ENCODE data around the gene GNG7.
"Not testable (repeated sequence)": the region's sequence is repeated elsewhere in the genome, so short reads cannot be mapped to it uniquely, and the experiment has no call there.

The GNG7 gene

GRCh38 chr19:2575734-2576481 lies 126.6 kb downstream of the GNG7 start:
- no peak for DNase-seq (ENCODE audit: low read depth in 2 of 2)

- no peak for DNase-seq (ENCODE audit: low read depth in 2 of 2)
Observed at GRCh38 chr19:2574971-2575630, 127.4 kb downstream of the GNG7 start.

- DNase-seq (ENCODE audit: low read depth in 2 of 2): no peak
Observed at GRCh38 chr19:2574478-2574931, 128.0 kb downstream of the GNG7 start.

- no peak for DNase-seq (ENCODE audit: low read depth in 2 of 2)
Observed at GRCh38 chr19:2573916-2574315, 128.6 kb downstream of the GNG7 start.

GRCh38 chr19:2572152-2572551 lies 130.3 kb downstream of the GNG7 start:
- DNase-seq (ENCODE audit: low read depth in 2 of 2): not testable (repeated sequence)

GRCh38 chr19:2569596-2570465 lies 132.7 kb downstream of the GNG7 start:
- DNase-seq (ENCODE audit: low read depth in 2 of 2): no peak

- DNase-seq (ENCODE audit: low read depth in 2 of 2): no peak
Observed at GRCh38 chr19:2567996-2568395, 134.5 kb downstream of the GNG7 start.

- DNase-seq (ENCODE audit: low read depth in 2 of 2): no peak
Observed at GRCh38 chr19:2567580-2567979, 134.9 kb downstream of the GNG7 start.

- DNase-seq (ENCODE audit: low read depth in 2 of 2): not testable (repeated sequence)
Observed at GRCh38 chr19:2563546-2563945, 138.9 kb downstream of the GNG7 start.

- DNase-seq (ENCODE audit: low read depth in 2 of 2): peak; percentile 72 to 80
Observed at GRCh38 chr19:2561895-2562294, 140.6 kb downstream of the GNG7 start.

- no peak for DNase-seq (ENCODE audit: low read depth in 2 of 2)
Observed at GRCh38 chr19:2561221-2561620, 141.3 kb downstream of the GNG7 start.

- no peak for DNase-seq (ENCODE audit: low read depth in 2 of 2)
Observed at GRCh38 chr19:2560369-2560768, 142.1 kb downstream of the GNG7 start.

GRCh38 chr19:2558543-2558942 lies 144.0 kb downstream of the GNG7 start:
- no peak for DNase-seq (ENCODE audit: low read depth in 2 of 2)

- not testable (repeated sequence) for DNase-seq (ENCODE audit: low read depth in 2 of 2)
Observed at GRCh38 chr19:2558131-2558530, 144.4 kb downstream of the GNG7 start.

- no peak for DNase-seq (ENCODE audit: low read depth in 2 of 2)
Observed at GRCh38 chr19:2557093-2557440, 145.4 kb downstream of the GNG7 start.

- no peak for DNase-seq (ENCODE audit: low read depth in 2 of 2)
Observed at GRCh38 chr19:2556221-2557092, 146.0 kb downstream of the GNG7 start.

- no peak for DNase-seq (ENCODE audit: low read depth in 2 of 2)
Observed at GRCh38 chr19:2555422-2556220, 146.9 kb downstream of the GNG7 start.

- DNase-seq (ENCODE audit: low read depth in 2 of 2): no peak
Observed at GRCh38 chr19:2554856-2555255, 147.6 kb downstream of the GNG7 start.

GRCh38 chr19:2553510-2553909 lies 149.0 kb downstream of the GNG7 start:
- DNase-seq (ENCODE audit: low read depth in 2 of 2): no peak

GRCh38 chr19:2552859-2553258 lies 149.6 kb downstream of the GNG7 start:
- DNase-seq (ENCODE audit: low read depth in 2 of 2): peak in 1 of 2 donors; percentile 26

GRCh38 chr19:2551864-2552185 lies 150.7 kb downstream of the GNG7 start:
- no peak for DNase-seq (ENCODE audit: low read depth in 2 of 2)

All from stimulated activated CD8-positive, alpha-beta memory T cell treated with anti-CD3 and anti-CD28 coated beads, Interleukin-2, amount 100 ng/mL, for 48 hours (primary cell).